ENCODE data around the gene NES. TPM values are rescaled to one million over a fixed set of nuclear protein-coding genes. Genes with fewer than 3 reads are reported as not detected.

NES gene
- total and polyA plus RNA-seq, 2 of the 8 experiments (the other 6 are each of a cell fraction or from before 2014, with no cell fraction given): 13.3 to 135 TPM

DNA sequence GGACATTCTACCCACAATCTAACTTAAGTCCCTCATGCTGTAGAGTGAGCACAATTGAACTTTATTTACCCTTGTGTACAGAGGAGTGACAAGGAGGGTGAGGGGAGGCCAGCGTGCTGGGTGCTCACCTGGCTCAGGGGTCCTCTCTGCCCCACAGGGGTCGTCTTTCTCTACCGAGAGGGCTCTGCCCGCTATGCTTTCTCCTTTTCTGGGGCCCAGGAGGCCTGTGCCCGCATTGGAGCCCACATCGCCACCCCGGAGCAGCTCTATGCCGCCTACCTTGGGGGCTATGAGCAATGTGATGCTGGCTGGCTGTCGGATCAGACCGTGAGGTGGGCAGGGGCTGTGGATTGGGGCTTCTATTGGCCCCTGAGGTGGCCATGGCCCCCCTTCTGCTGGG lies 29.9 kb downstream of the NES start:
- H4K8ac ChIP-seq (ENCODE audit: extremely low read depth, insufficient read depth, low read length): no peak overlapping the region
- no peak for DNase-seq (ENCODE audit: low read depth in 1 of 2, low spot score in 2 of 2)
- no peak overlapping the region; the same call in 1 of the 2 replicates for H2AK5ac ChIP-seq (ENCODE audit: low read depth, low read length)
- H3K56ac ChIP-seq (replicated peaks; ENCODE audit: insufficient read length, low read depth, low read length): no peak overlapping the region
- no peak overlapping the region for H3K9ac ChIP-seq (replicated peaks in 1 of 4; ENCODE audit: extremely low read depth in 1 of 4, low read depth in 3 of 4, low read length in 3 of 4)
- no peak overlapping the region for H2BK12ac ChIP-seq (ENCODE audit: low read depth, low read length)
- H2AFZ ChIP-seq (ENCODE audit: low read length): no peak overlapping the region
- no peak overlapping the region for H3K14ac ChIP-seq (ENCODE audit: insufficient read length)
- H3K27me3 ChIP-seq (replicated peaks in 1 of 4; ENCODE audit: control insufficient read depth in 3 of 4, extremely low read depth in 1 of 4, insufficient read depth in 3 of 4, low read length in 3 of 4): peaks cover 7 to 53% (median 38%) of the 10 kb centered on the region in 4 experiments
- CTCF ChIA-PET (ENCODE audit: partially characterized antibody): interaction anchor here (0.6 to 43.0 kb wide), 7 partner anchors 13 to 147 kb away, joined by 3 to 868 read pairs (median 14); partner anchors contain the start of genes HAPLN2, MEF2D, NAXE and NES
- 93% methylated on average over 10 of the region's 10 CpGs; no CpG with 5 or more reads in 1 of the 2 experiments for WGBS, 2 experiments (ENCODE audit: extremely low coverage in 1 of 2, insufficient coverage in 1 of 2, insufficient read length in 1 of 2, insufficient replicate concordance in 2 of 2, low coverage in 1 of 2, low lambda C conversion rate in 2 of 2, missing lambda C conversion rate in 1 of 2)
- no peak overlapping the region for H3K27ac ChIP-seq (ENCODE audit: low read depth, low read length)
- H3K23ac ChIP-seq (ENCODE audit: insufficient read length): no peak overlapping the region
- H2BK15ac ChIP-seq (ENCODE audit: low read length): no peak overlapping the region
- TF ChIP-seq POLR2A (IDR thresholded peaks at IDR 0.05; ENCODE audit: control extremely low read depth in 1 of 2, low read depth in 2 of 2, low read length in 2 of 2) (no peak), CHD1 (IDR thresholded peaks at IDR 0.05; ENCODE audit: low read depth, low read length) (no peak), POLR2AphosphoS5 (IDR thresholded peaks at IDR 0.05; ENCODE audit: low read depth, low read length) (no peak), EP300 (IDR thresholded peaks at IDR 0.05; ENCODE audit: borderline replicate concordance in 1 of 2, low read depth in 2 of 2, low read length in 2 of 2) (no peak), SAP30 (IDR thresholded peaks at IDR 0.05; ENCODE audit: insufficient read depth, insufficient replicate concordance, low read length) (no peak), POU5F1 (IDR thresholded peaks at IDR 0.05; ENCODE audit: low read depth, low read length) (no peak), SIRT6 (IDR thresholded peaks at IDR 0.05; ENCODE audit: low read length) (no peak), KDM4A (IDR thresholded peaks at IDR 0.05; ENCODE audit: low read depth, low read length, severe bottlenecking) (no peak), ZNF274 (IDR thresholded peaks at IDR 0.05; ENCODE audit: borderline replicate concordance, extremely low read depth, low read length) (no peak), NANOG (IDR thresholded peaks at IDR 0.05; ENCODE audit: insufficient read depth, low read depth, low read length, poor library complexity, severe bottlenecking) (no peak), JUN (IDR thresholded peaks at IDR 0.05; ENCODE audit: low read depth, low read length) (no peak)
- H3K36me3 ChIP-seq (ENCODE audit: control insufficient read depth in 2 of 4, insufficient read depth in 4 of 4, low read length in 3 of 4): no peaks in the 10 kb centered on the region
- FAIRE-seq: no peak
- peak overlapping the region in 1 of 2 experiments; percentile 65; a peak in 2 of 4 replicates for H3K4me2 ChIP-seq (ENCODE audit: insufficient read depth in 1 of 2, low read depth in 2 of 2, low read length in 2 of 2)
- H3K18ac ChIP-seq (ENCODE audit: extremely low read depth, low read length): no peak overlapping the region
- H4K5ac ChIP-seq (ENCODE audit: insufficient read length, low read depth, low read length): no peak overlapping the region
- no peak overlapping the region for H2BK20ac ChIP-seq (ENCODE audit: low read length)
- H2BK120ac ChIP-seq (replicated peaks; ENCODE audit: low read depth, low read length): no peak overlapping the region
- no peaks in the 10 kb centered on the region for H3K79me2 ChIP-seq (ENCODE audit: control insufficient read depth in 1 of 2, insufficient read depth in 2 of 2, low read length in 2 of 2)
- H4K91ac ChIP-seq (replicated peaks; ENCODE audit: insufficient read length, low read length): no peak overlapping the region
- no peaks in the 10 kb centered on the region for H3K79me1 ChIP-seq (ENCODE audit: low read depth, low read length)
- POLR2A ChIA-PET (ENCODE audit: partially characterized antibody): interaction anchor here (2.3 to 4.5 kb wide), 2 partner anchors 20 to 45 kb away, joined by 5 to 15 read pairs; no protein-coding TSS in a partner anchor
- no peak overlapping the region for H2BK5ac ChIP-seq (ENCODE audit: low read depth, low read length)
- peaks cover 7 to 13% (median 9%) of the 10 kb centered on the region in 4 experiments for H3K4me1 ChIP-seq (replicated peaks in 1 of 4; ENCODE audit: control insufficient read depth in 3 of 4, insufficient read depth in 4 of 4, low read length in 3 of 4)
- peaks cover 4% of the 10 kb centered on the region; the same call in 1 of the 2 replicates for H3K23me2 ChIP-seq (ENCODE audit: low read depth, low read length)
- no peak overlapping the region for H3K4me3 ChIP-seq (ENCODE audit: extremely low read depth in 1 of 4, insufficient read depth in 2 of 4, low read depth in 3 of 4, low read length in 4 of 4)
- H4K20me1 ChIP-seq (replicated peaks in 1 of 2; ENCODE audit: control insufficient read depth in 1 of 2, insufficient read depth in 2 of 2, low read length in 2 of 2): peaks cover 0 to 6% of the 10 kb centered on the region in 2 experiments
- no peak overlapping the region for H3K4ac ChIP-seq (replicated peaks; ENCODE audit: insufficient read length, low read depth, low read length)
- no peaks in the 10 kb centered on the region for H3K9me3 ChIP-seq (ENCODE audit: insufficient read depth in 2 of 2, low read depth in 1 of 2, low read length in 1 of 2)
